Lung (tissue), 12 donors: Measurements from ENCODE around the gene NOP16. TPM values are rescaled to one million over a fixed set of nuclear protein-coding genes. Genes with fewer than 3 reads are reported as not detected.
A peak's percentile ranks its signal among the peaks of the same experiment; 100 is the strongest.

Experiments
- ATAC-seq: fragments of 200-7000 bp; cut with Tn5 transposase; one replicate; pipeline ENCODE4 v1.9.1; 2020; ENCODE audit warnings: moderate number of reproducible peaks; ENCODE audit not compliant: insufficient read depth, low FRiP score
- DNase-seq, 3 donors: peaks; one replicate each; pipeline ENCODE4 v3.0.0-alpha.2; 2013 to 2017
- H3K27ac ChIP-seq, 2 donors: one replicate each; pipeline ENCODE4 v1.5.1; 2013; ENCODE audit warnings: mild to moderate bottlenecking in 2 of 2, moderate library complexity in 2 of 2, control low read depth in 1 of 2, inconsistent platforms in 1 of 2, low read depth in 1 of 2, low read length in 1 of 2
- H3K27me3 ChIP-seq, 3 donors: one replicate each; pipeline ENCODE4 v1.5.1; 2013; ENCODE audit warnings: low read length in 2 of 3; ENCODE audit not compliant: control insufficient read depth in 3 of 3, insufficient read depth in 3 of 3
- H3K36me3 ChIP-seq, 4 donors: one replicate each; pipeline ENCODE4 v1.5.1; 2013; ENCODE audit warnings: low read length in 4 of 4, mild to moderate bottlenecking in 1 of 4, moderate library complexity in 1 of 4; ENCODE audit not compliant: control insufficient read depth in 4 of 4, insufficient read depth in 4 of 4
- H3K4me1 ChIP-seq, 5 donors: one replicate each; pipeline ENCODE4 v1.5.1; 2013; ENCODE audit warnings: low read length in 5 of 5, mild to moderate bottlenecking in 2 of 5, moderate library complexity in 1 of 5; ENCODE audit not compliant: control insufficient read depth in 5 of 5, insufficient read depth in 5 of 5
- H3K4me3 ChIP-seq: one replicate; pipeline ENCODE4 v1.5.1; 2013; ENCODE audit warnings: mild to moderate bottlenecking, control low read depth, moderate library complexity
- H3K9ac ChIP-seq, 2 donors: one replicate each; pipeline ENCODE4 v1.5.1; 2013; ENCODE audit warnings: low read length in 2 of 2, control low read depth in 1 of 2; ENCODE audit not compliant: insufficient read depth in 1 of 2
- H3K9me3 ChIP-seq, 4 donors: one replicate each; pipeline ENCODE4 v1.5.1; 2013; ENCODE audit warnings: low read length in 3 of 4, mild to moderate bottlenecking in 1 of 4, moderate library complexity in 1 of 4; ENCODE audit not compliant: control insufficient read depth in 4 of 4, insufficient read depth in 3 of 4
- CTCF ChIP-seq: IDR thresholded peaks from 2 replicates; pipeline ENCODE4 v1.5.1; 2012; ENCODE audit warnings: mild to moderate bottlenecking; ENCODE audit errors: control extremely low read depth, extremely low read depth
- WGBS, 2 donors: extraction: QIAGEN DNeasy Blood & Tissue Kit; methylation state at CpG; one replicate each; pipeline ENCODE4 v1.1.7; 2013; 5-methylcytosine and 5-hydroxymethylcytosine counted together
- polyA plus RNA-seq, 2 donors: library from polyadenylated mRNA; stranded (reverse); fragments of 200-250 nt; gene quantifications; one replicate each; pipeline ENCODE4 v1.2.1, GENCODE V29; 2013
- total RNA-seq, 2 donors: library from RNA; depleted of rRNA in 1 of 2; stranded (reverse); fragments of >200 nt in 1 of 2; gene quantifications; one replicate each; pipeline ENCODE4 v1.2.1, GENCODE V29; 2014 to 2021
- donor health status: control.
- donor health status: control.
- donor health status: Bipolar disorder and iron deficiency.
- donor health status: healthy.
- donor health status: DM: yes; HTN: yes; CAD: no.

Gene NOP16
- total and polyA plus RNA-seq, 4 donors = 5.0 to 52.1 (median 36.5) TPM

- Histone ChIP-seq H3K36me3 (peaks cover 0 to 7% (median 4%) of the 10 kb centered on the region in 4 donors), H3K4me1 (peaks cover 3 to 19% (median 10%) of the 10 kb centered on the region in 5 donors), H3K4me3 (no peak overlapping the region), H3K9me3 (no peaks in the 10 kb centered on the region), H3K27me3 (no peaks in the 10 kb centered on the region), H3K9ac (no peak overlapping the region), H3K27ac (peak overlapping the region; percentile 15 to 34)
- no peak for DNase-seq
- no peak for ATAC-seq
- 65 to 82% methylated on average over 2 of the region's 2 CpGs for WGBS, 2 donors
- TF ChIP-seq CTCF = no peak
Measured at GRCh38 chr5:176413255-176413565, 24.8 kb upstream of the NOP16 start.

- H3K9ac ChIP-seq = no peak overlapping the region
- peaks cover 3 to 19% (median 10%) of the 10 kb centered on the region in 5 donors for H3K4me1 ChIP-seq
- no peak for ATAC-seq
Measured at GRCh38 chr5:176412517-176413254, 24.3 kb upstream of the NOP16 start.

GRCh38 chr5:176410486-176411180 lies 22.2 kb upstream of the NOP16 start:
- H3K9me3 ChIP-seq = no peaks in the 10 kb centered on the region
- ATAC-seq (no peak), DNase-seq (peak in 1 of 3 donors; percentile 1)
- no peak overlapping the region for H3K9ac ChIP-seq
- WGBS, 2 donors = 89 to 98% methylated on average over 5 of the region's 5 CpGs
- no peak overlapping the region for H3K4me3 ChIP-seq
- H3K27me3 ChIP-seq = no peaks in the 10 kb centered on the region
- H3K27ac ChIP-seq = no peak overlapping the region
- peaks cover 0 to 22% (median 6%) of the 10 kb centered on the region in 4 donors for H3K36me3 ChIP-seq
- peaks cover 3 to 16% (median 8%) of the 10 kb centered on the region in 5 donors for H3K4me1 ChIP-seq
- no peak for TF ChIP-seq CTCF

More at GRCh38 chr5:176412517-176413254, 24.3 kb upstream of the NOP16 start:
- Histone ChIP-seq H3K27ac (no peak overlapping the region), H3K36me3 (peaks cover 0 to 7% (median 4%) of the 10 kb centered on the region in 4 donors), H3K27me3 (no peaks in the 10 kb centered on the region), H3K4me3 (no peak overlapping the region), H3K9me3 (no peaks in the 10 kb centered on the region)
- no peak for TF ChIP-seq CTCF
- 77 to 92% methylated on average over 10 of the region's 10 CpGs for WGBS, 2 donors
- no peak for DNase-seq
